ENCODE data around the gene CUX1.

CUX1 gene

GRCh38 chr7:102149416-102149815, 332.0 kb downstream of the CUX1 start:
- Histone ChIP-seq H3K4me1 (ENCODE audit: control insufficient read depth, insufficient read depth, low read length) (no peaks in the 10 kb centered on the region; the same call in 1 of the 2 replicates), H3K27ac (ENCODE audit: extremely low read depth, low read depth, low read length) (no peak overlapping the region), H3K9me3 (ENCODE audit: control insufficient read depth, insufficient read depth, low read depth, low read length) (no peaks in the 10 kb centered on the region), H3K36me3 (ENCODE audit: control insufficient read depth in 2 of 2, insufficient read depth in 1 of 2, low read length in 2 of 2) (peaks cover 0 to 4% of the 10 kb centered on the region in 2 experiments; a peak in 2 of 3 replicates), H3K4me3 (ENCODE audit: low read depth, low read length) (no peak overlapping the region)
- ChIA-PET CTCF (interaction anchor here (0.6 kb wide), 1 partner anchor 47 kb away, joined by 3 read pairs; no protein-coding TSS in a partner anchor), POLR2A (interaction anchor here (0.6 kb wide), 1 partner anchor 236 kb away, joined by 3 read pairs; no protein-coding TSS in a partner anchor)
- TF ChIP-seq ZNF791 (tag by site-specific recombination; IDR thresholded peaks at IDR 0.05), result no peak
- TF ChIP-seq ZNF747 (tag by site-specific recombination; IDR thresholded peaks at IDR 0.05), result no peak
- TF ChIP-seq, protein P1, sequence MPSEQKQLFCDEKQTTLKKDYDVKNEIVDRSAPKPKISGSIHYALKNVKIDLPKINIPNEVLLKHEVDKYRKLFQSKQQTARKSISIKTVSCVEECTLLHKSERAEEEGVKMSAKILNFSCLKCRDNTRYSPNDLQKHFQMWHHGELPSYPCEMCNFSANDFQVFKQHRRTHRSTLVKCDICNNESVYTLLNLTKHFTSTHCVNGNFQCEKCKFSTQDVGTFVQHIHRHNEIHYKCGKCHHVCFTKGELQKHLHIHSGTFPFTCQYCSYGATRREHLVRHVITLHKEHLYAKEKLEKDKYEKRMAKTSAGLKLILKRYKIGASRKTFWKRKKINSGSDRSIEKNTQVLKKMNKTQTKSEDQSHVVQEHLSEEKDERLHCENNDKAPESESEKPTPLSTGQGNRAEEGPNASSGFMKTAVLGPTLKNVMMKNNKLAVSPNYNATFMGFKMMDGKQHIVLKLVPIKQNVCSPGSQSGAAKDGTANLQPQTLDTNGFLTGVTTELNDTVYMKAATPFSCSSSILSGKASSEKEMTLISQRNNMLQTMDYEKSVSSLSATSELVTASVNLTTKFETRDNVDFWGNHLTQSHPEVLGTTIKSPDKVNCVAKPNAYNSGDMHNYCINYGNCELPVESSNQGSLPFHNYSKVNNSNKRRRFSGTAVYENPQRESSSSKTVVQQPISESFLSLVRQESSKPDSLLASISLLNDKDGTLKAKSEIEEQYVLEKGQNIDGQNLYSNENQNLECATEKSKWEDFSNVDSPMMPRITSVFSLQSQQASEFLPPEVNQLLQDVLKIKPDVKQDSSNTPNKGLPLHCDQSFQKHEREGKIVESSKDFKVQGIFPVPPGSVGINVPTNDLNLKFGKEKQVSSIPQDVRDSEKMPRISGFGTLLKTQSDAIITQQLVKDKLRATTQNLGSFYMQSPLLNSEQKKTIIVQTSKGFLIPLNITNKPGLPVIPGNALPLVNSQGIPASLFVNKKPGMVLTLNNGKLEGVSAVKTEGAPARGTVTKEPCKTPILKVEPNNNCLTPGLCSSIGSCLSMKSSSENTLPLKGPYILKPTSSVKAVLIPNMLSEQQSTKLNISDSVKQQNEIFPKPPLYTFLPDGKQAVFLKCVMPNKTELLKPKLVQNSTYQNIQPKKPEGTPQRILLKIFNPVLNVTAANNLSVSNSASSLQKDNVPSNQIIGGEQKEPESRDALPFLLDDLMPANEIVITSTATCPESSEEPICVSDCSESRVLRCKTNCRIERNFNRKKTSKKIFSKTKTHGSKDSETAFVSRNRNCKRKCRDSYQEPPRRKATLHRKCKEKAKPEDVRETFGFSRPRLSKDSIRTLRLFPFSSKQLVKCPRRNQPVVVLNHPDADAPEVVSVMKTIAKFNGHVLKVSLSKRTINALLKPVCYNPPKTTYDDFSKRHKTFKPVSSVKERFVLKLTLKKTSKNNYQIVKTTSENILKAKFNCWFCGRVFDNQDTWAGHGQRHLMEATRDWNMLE (tag by site-specific recombination; conservative IDR thresholded peaks at IDR 0.05; ENCODE audit: low read depth), result no peak
- TF ChIP-seq OVOL3 (tag by site-specific recombination; IDR thresholded peaks at IDR 0.05), result no peak
- TF ChIP-seq ZEB2 (tag by site-specific recombination; IDR thresholded peaks at IDR 0.05), result no peak
- no peak for TF ChIP-seq ZNF510 (tag by site-specific recombination; IDR thresholded peaks at IDR 0.05; ENCODE audit: insufficient replicate concordance)
- TF ChIP-seq ZFHX2 (tag by site-specific recombination; conservative IDR thresholded peaks at IDR 0.05), result no peak
- TF ChIP-seq ZNF311 (tag by site-specific recombination; IDR thresholded peaks at IDR 0.05; ENCODE audit: borderline replicate concordance), result no peak
- TF ChIP-seq ZIC2 (tag by site-specific recombination; IDR thresholded peaks at IDR 0.05), result 0 out of 2 replicates have a peak, but pooled peaks have one; percentile 11

DNA sequence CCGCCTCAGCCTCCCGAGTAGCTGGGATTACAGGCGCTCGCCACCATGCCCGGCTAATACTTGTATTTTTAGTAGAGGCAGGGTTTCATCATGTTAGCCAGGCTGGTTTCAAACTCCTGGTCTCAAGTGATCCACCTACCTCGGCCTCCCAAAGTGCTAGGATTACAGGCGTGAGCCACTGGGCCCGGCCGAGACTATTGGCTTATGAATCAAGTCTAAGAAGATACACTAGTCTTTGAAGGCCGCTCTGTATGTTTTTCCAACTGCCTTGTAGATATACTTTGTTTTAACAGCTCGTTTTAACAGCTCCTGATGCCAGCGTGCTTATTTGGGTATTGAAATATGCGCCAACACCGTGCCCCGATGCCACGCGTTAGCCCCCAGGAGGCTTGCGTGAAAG, 332.8 kb downstream of the CUX1 start:
- H3K4me1 ChIP-seq (ENCODE audit: control insufficient read depth, insufficient read depth, low read length), result no peaks in the 10 kb centered on the region; the same call in 1 of the 2 replicates
- TF ChIP-seq TCF7L2 (IDR thresholded peaks at IDR 0.05; ENCODE audit: borderline replicate concordance, low read depth, low read length), result no peak
- TF ChIP-seq GLIS2 (tag by site-specific recombination; IDR thresholded peaks at IDR 0.05), result no peak
- TF ChIP-seq, protein P2, sequence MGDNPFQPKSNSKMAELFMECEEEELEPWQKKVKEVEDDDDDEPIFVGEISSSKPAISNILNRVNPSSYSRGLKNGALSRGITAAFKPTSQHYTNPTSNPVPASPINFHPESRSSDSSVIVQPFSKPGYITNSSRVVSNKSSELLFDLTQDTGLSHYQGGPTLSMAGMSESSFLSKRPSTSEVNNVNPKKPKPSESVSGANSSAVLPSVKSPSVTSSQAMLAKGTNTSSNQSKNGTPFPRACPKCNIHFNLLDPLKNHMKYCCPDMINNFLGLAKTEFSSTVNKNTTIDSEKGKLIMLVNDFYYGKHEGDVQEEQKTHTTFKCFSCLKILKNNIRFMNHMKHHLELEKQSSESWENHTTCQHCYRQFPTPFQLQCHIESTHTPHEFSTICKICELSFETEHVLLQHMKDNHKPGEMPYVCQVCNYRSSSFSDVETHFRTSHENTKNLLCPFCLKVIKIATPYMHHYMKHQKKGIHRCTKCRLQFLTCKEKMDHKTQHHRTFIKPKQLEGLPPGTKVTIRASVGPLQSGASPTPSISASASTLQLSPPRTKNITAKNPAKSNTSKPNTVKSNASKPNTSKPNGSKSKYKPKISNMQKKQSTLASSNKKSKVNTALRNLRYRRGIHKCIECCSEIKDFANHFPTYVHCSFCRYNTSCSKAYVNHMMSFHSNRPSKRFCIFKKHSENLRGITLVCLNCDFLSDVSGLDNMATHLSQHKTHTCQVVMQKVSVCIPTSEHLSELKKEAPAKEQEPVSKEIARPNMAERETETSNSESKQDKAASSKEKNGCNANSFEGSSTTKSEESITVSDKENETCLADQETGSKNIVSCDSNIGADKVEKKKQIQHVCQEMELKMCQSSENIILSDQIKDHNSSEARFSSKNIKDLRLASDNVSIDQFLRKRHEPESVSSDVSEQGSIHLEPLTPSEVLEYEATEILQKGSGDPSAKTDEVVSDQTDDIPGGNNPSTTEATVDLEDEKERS (tag by site-specific recombination; IDR thresholded peaks at IDR 0.05), result no peak
- no peaks in the 10 kb centered on the region for H3K9me3 ChIP-seq (ENCODE audit: control insufficient read depth, insufficient read depth, low read depth, low read length)
- POLR2A ChIA-PET, result no interaction called here
- H3K27ac ChIP-seq (ENCODE audit: extremely low read depth, low read depth, low read length), result no peak overlapping the region
- no peak overlapping the region for H3K4me3 ChIP-seq (ENCODE audit: low read depth, low read length)
- peaks cover 0 to 4% of the 10 kb centered on the region in 2 experiments; a peak in 1 of 3 replicates for H3K36me3 ChIP-seq (ENCODE audit: control insufficient read depth in 2 of 2, insufficient read depth in 1 of 2, low read length in 2 of 2)
- CTCF ChIA-PET, result interaction anchor here (0.6 kb wide), 1 partner anchor 441 kb away, joined by 3 read pairs; no protein-coding TSS in a partner anchor
